WTC11 (cell line): ENCODE data around the gene C10orf90.

Experiments
- CTCF ChIP-seq: fragments of 200-600 bp; IDR thresholded peaks from 2 replicates; pipeline ENCODE4 v1.8.0; 2022; ENCODE audit warnings: antibody characterized with exemption
- ETV6 ChIP-seq: sonication (generic); formaldehyde crosslinking; IDR thresholded peaks from 2 replicates; pipeline ENCODE4 v1.8.1; 2022; ENCODE audit warnings: mild to moderate bottlenecking, missing genetic modification reagents

DNA sequence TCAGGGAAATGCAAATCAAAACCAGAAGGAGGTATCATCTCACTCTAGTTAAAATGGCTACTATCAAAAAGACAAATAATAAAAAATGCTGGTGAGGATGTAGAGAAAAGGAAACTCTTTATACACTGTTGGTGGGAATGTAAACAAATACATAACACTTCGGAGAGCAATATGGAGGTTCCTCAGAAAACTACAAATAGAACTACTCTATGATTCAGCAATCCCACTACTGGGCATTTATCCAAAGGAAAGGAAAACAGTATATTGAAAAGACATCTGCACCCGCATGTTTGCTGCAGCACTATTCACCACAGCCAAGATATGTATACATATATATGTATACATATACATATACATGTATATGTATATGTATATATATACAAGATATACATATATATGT, 94.2 kb downstream of the C10orf90 start:
- TF ChIP-seq CTCF, result no peak
- TF ChIP-seq ETV6 (CRISPR knock-in tag), result no peak
